Measurements from ENCODE around the gene ZNF420.
"Not testable (repeated sequence)": the region's sequence is repeated elsewhere in the genome, so short reads cannot be mapped to it uniquely, and the experiment has no call there.

The ZNF420 gene

DNA sequence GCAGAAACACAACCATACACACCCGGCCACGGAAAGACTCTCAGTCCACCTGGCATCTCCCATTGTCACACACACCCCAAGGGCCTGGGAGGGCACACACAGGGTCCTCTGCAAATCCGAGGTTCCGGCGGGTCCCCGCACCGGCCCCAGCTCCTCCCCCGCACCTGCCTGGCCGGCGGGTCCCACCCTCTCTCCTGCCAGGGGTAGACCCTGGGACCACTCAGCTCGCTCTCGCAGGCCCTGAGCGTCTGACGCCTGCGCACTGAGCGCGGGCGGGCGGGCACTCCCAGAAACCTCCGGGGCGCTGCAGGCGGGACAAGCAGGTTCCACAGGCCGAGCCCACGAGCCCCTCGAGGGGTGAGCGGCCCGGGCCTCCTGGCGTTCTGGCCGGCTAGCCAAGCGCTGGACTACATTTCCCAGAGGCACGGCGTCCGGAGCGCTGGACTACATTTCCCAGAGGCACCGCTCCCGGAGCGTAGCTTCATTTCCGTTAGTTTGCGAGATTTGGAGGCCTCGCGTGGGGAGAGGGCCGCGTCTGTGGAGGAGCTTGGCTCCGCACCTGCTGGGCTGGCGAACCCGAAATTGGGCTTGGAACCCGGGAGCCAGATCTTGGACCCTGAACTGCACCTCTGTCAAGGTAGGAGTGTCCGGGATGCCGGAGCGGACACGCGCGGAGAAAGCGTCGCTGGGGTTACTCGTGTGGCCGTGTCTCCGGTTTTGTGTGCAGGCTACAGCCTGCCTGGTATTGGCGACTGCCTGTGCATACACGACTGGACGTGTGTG is at the start of gene ZNF420:
ZNF420 (plus strand) TSS at position 500 of the 783 bp plus-strand sequence. CDS start 10,686 bp downstream, outside the sequence.
- peak; percentile 94 for DNase-seq

DNA sequence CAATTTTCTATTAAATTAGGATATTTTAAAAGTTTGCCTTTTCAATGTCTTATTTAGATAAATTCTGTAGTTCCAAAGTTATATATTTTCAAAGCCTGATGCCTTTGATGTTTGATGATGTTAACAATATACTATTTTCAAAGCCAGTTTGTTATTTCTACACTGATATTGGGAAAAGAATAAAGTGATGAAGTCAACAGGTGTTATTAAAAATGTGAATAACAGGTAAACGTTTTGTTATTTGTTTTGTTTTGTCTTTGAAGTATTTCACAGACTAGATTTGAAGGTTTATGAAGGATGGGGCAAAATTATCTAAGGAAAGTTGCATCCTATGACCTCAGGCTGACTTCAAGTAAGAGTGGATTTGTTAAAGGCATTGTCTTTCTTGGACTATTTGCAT is 33.1 kb upstream of the ZNF420 start:
- DNase-seq, result no peak

DNA sequence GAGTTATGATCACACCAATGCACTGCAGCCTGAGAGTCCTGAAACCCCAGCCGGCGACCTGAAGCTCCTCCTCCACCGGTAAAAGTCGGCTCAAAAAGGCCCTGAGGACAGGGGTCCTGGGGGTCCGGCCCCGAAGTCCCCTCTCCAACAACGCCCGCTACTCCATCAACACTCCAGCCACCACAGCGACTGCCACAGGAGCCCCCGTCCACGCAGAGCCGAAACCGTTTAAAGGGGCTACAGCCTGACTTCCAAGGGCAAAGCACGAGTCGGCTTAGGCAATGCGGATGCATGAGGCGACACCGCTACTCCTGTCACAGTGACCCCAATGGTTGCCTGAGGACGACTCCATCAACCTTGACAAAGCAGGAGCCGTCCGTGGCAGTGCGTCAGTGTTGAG is 22.9 kb upstream of the ZNF420 start:
- DNase-seq, result no peak

DNA sequence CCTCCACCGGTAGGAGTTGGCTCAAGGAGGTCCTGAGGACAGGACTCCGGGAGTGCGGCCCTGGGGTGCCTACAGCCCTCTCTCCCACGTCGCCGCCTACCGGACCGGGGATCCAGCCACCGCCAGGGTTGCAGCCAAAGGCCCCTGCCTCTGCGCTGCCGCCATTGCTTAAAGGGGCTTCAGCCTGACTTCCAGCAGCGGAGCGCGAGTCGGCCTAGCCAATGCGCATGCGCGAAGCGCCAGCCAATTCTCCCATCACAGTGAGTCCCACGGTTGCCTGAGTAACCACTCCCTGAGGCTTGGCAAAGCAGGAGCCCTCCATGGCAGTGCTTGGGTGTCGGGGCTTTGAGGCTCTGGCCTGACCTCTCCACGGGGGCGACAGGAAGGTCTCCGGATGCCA is 21.5 kb upstream of the ZNF420 start:
- DNase-seq, result no peak

- DNase-seq, result no peak
These were observed 19.1 kb upstream of the ZNF420 start for GRCh38 chr19:37059142-37059541.

DNA sequence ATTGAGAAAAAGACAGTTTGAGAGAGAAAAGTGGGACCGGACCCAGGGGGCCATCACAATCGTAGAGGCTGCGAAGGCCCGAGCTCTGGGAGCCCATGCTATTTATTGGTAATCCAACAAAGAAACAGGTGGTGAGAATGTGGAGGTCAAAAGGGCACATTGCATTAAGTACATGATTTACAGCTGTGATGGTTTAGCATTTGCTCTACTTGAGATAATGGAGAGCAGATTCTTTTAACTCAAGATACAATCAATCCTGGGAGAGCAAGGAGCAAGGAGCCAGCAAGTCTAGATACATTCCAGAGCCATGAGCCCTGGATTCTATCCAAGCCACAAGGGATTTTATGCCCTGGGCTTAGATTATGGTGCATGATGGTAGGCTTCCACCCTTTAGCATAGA is 13.3 kb upstream of the ZNF420 start:
- DNase-seq, result not testable (repeated sequence)

DNA sequence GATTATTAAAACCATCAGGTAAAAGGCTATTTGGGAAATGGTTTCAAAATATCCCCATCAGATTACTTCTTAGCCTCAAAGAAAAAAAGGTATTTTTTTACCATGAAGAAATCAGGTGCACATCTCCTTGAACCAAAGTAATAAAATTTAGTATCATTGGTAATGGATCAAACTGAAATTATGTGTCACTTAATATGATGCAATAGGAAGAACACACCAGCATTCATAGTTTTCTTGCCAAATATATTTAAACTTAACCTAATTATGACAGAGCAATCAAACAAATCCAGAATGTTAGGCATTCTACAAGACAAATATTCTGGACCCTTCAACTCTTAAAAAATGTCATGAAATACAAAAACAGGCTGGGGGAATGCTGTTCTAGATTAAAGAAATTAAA is 4.1 kb upstream of the ZNF420 start:
- DNase-seq, result no peak

- DNase-seq, result no peak
These were observed 3.3 kb upstream of the ZNF420 start for GRCh38 chr19:37074819-37075362.

- DNase-seq, result not testable (repeated sequence)
These were observed 1.7 kb upstream of the ZNF420 start for GRCh38 chr19:37076524-37076923.

- no peak for DNase-seq
These were observed 716 bp upstream of the ZNF420 start for GRCh38 chr19:37077501-37077933.

DNA sequence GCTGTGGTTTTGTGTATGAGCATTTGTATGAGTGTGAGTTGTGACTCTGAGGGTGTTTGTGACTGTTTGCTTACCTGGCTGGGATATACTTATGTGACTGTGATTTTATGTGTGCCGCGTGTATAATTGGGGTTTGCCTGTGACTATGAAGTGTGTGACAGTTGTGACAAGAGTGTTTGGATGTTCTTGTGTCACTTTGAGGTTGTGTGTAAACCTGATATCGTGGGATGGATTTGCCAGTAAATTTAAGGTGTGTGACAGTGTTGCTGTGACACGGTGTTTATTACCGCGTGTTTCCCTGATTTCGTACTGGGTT is 442 bp downstream of the ZNF420 start:
- no peak for DNase-seq

DNA sequence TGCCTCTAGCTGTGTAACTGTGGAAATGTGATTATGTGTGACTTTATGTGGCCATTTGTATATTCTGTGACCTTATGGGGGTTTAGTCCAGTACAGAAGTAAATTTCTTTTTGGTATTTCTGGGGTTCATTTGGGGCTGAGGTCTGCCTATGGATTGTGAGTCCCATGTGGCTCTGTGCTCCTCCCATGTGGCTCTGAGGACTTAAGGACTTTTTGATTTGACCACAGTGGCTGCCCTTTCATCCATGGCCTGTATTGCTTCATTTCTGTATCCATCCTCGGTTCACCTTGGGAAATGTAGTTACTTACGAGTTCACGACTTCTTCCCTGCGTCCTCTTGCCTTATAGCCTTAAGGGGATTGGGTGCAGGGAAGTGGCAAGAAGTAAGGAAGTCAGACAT is 1.0 kb downstream of the ZNF420 start:
- DNase-seq, result no peak

GRCh38 chr19:37082307-37082706 is 4.1 kb downstream of the ZNF420 start:
- no peak for DNase-seq

- DNase-seq, result no peak
These were observed 8.9 kb downstream of the ZNF420 start for GRCh38 chr19:37087110-37087509.

GRCh38 chr19:37095859-37096258 is 17.6 kb downstream of the ZNF420 start:
- DNase-seq, result no peak

DNA sequence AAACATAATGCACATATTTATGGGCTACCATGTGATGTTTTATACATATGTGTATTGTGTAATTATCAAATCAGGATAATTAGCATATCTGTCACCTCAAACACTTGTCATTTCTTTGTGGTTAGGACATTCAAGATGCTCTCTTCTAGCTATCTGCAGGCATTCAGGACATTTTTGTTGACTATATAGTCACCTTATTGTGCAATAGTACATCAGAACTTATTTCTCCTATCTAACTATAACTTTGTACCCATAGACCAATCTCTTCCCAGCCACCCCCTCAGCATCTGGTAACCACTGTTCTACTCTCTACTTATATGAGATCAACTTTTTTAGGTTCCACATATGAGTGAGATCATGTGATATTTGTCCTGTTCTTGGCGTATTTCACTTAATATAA is 20.3 kb downstream of the ZNF420 start:
- DNase-seq, result no peak

DNA sequence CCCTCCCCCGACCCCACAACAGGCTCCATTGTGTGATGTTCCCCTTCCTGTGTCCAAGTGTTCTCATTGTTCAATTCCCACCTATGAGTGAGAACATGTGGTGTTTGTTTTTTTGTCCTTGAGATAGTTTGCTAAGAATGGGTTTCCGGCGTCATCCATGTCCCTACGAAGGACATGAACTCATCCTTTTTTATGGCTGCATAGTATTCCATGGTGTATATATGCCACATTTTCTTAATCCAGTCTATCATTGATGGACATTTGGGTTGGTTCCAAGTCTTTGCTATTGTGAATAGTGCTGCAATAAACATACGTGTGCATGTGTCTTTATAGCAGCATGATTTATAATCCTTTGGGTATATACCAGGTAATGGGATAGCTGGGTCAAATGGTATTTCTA is 25.9 kb downstream of the ZNF420 start:
- not testable (repeated sequence) for DNase-seq

DNA sequence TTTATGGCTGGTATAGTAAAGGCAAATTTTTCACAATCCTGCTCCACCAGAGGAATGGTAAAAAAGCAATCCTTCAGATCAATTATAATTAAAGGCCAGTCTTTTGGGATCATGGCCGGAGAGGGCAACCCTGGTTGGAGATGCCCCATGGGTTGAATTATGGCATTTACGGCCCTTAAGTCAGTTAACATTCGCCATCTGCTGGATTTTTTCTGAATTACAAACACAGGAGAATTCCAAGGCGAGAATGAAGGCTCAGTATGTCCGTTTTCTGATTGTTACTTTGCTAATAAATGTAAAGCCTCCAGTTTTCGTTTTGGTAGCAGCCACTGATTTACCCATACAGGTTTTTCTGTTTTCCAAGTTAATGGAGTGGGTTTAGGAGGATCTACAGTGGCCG is 33.5 kb downstream of the ZNF420 start:
- DNase-seq, result not testable (repeated sequence)

DNA sequence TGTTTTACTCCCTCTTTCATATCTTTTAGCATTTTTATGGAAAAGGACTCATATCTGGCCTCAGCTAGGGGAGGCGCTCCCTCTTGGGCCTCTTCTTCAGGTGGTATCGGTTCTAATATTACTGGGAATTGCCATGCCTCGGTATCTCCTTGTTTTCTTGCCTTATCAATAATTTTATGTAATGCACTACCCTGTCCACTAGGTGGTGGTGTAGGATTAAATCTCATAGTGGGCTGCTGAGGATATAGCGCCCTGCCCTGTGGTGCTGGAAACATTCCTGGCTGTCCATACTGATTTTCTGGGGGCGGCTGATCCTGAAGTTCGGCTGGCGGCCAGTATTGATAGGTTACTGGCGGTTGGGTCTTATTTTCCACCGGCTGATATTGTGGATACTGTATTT is 35.8 kb downstream of the ZNF420 start:
- DNase-seq, result no peak

DNA sequence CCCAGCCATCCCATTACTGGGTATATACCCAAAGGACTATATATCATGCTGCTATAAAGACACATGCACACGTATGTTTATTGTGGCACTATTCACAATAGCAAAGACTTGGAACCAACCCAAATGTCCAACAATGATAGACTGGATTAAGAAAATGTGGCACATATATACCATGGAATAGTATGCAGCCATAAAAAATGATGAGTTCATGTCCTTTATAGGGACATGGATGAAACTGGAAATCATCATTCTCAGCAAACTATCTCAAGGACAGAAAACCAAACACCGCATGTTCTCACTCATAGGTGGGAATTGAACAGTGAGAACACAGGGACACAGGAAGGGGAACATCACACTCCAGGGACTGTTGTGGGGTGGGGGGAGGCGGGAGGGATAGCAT is 43.9 kb downstream of the ZNF420 start:
- DNase-seq, result not testable (repeated sequence)

DNA sequence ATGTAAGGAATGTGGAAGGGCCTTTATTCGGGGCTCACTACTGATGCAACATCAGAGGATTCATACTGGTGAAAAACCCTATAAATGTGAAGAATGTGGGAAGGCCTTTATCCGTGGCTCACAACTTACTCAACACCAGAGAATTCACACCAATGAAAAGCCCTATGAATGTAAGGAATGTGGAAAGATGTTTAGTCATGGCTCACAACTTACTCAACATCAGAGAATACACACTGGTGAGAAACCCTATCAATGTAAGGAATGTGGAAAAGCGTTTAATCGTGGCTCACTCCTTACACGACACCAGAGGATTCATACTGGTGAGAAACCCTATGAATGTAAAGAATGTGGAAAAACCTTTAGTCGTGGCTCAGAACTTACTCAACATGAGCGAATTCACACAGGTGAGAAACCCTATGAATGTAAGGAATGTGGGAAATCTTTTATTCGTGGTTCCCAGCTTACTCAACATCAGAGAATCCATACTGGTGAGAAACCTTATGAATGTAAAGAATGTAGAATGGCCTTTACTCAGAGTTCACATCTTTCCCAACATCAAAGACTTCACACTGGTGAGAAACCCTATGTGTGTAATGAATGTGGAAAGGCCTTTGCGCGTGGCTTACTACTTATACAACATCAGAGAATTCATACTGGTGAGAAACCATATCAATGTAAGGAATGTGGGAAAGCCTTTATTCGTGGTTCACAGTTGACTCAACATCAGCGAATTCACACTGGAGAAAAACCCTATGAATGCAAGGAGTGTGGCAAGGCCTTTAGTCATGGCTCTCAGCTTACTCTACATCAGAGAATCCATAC is 50.0 kb downstream of the ZNF420 start:
- DNase-seq, result no peak

DNA sequence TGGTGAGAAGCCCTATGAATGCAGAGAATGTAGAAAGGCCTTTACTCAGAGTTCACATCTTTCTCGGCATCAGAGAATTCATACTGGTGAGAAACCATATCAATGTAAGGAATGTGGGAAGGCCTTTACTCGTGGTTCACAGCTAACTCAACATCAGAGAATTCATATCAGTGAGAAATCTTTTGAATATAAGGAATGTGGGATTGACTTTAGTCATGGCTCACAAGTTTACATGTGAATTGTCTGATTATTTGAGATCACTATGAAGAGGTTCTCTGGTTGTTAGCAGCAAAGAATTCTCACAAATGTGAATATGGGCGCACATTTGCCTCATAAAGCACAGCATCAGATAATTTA is 50.6 kb downstream of the ZNF420 start:
- no peak for DNase-seq

DNA sequence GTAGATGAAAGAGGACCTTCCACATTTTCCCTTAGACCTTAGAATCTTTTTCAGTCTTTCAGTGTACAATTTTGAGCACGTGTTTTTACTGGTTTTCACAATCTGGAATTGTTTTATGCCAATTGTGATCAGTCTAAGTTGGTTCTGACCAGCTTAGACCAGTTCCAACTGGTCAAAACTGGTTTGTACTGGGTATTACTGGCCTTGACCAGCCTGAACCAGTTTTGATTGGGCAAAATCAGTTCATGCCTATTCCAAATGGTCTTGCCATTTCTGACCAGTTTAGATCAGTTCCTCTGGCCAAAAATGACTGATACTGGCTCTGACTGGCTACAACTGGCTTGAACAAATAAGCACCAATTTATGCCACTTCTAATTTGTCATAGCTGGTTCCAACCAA is 57.9 kb downstream of the ZNF420 start:
- DNase-seq, result no peak

DNA sequence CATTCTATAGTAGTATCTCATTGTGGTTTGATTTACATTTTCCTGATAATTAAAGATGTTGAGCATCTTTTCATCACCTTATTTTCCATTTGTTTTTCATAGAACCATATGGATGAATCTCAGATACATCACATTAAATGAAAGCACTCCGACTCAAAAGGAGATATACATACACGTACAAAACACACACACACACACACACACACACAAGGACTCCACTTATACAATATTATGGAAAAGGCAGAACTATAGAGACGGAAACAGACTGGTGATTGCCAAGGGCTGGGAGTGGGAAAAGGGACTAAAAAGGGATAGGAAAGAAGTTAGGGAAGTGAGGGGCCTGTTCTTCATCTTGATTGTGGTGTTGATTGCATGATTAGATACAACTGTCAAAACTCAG is 70.0 kb downstream of the ZNF420 start:
- DNase-seq, result no peak
